GM19372 (cell line): ENCODE measurements around the gene ITPKC.
"Not testable (repeated sequence)": the region's sequence is repeated elsewhere in the genome, so short reads cannot be mapped to it uniquely, and the experiment has no call there.

Experiments
- ATAC-seq: cut with Tn5 transposase; IDR thresholded peaks from one replicate; pipeline ENCODE4 v1.9.1; 2021; ENCODE audit warnings: mild to moderate bottlenecking, low read depth, moderate library complexity; ENCODE audit not compliant: unreplicated experiment

Gene ITPKC

GRCh38 chr19:40714441-40715299 is 2.2 kb upstream of the ITPKC start:
- peak; percentile 44 for ATAC-seq

GRCh38 chr19:40716031-40716481 is 856 bp upstream of the ITPKC start:
- ATAC-seq, result no peak

DNA sequence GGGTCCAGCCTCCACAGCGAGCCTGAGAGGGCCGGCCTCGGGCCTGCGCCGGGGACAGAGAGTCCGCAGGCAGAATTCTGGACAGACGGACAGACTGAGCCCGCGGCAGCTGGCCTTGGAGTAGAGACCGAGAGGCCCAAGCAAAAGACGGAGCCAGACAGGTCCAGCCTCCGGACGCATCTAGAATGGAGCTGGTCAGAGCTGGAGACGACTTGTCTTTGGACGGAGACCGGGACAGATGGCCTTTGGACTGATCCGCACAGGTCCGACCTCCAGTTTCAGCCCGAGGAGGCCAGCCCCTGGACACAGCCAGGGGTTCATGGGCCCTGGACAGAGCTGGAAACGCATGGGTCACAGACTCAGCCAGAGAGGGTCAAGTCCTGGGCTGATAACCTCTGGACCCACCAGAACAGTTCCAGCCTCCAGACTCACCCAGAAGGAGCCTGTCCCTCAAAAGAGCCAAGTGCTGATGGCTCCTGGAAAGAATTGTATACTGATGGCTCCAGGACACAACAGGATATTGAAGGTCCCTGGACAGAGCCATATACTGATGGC is 490 bp downstream of the ITPKC start:
- ATAC-seq, result no peak

GRCh38 chr19:40717880-40718773 is 1.2 kb downstream of the ITPKC start:
- ATAC-seq, result no peak

GRCh38 chr19:40718774-40719391 is 2.0 kb downstream of the ITPKC start:
- no peak for ATAC-seq

DNA sequence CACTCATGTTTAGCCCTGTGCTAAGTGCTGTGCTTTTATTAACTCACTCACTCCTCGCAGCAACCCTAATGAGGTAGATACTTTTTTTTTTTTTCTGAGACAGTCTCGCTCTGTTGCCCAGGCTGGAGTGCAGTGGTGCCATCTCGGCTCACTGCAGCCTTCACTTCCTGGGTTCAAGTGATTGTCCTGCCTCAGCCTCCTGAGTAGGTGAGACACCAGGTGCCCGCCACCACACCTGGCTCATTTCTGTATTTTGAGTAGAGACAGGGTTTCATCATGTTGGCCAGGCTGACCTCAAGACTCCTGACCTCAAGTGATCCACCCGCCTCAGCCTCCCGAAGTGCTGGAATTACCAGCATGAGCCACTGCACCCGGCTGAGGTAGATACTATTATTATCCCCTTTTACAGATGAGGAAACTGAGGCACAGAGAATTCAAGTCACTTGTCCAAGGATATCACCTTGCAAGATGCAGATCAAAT is 2.5 kb downstream of the ITPKC start:
- no peak for ATAC-seq

DNA sequence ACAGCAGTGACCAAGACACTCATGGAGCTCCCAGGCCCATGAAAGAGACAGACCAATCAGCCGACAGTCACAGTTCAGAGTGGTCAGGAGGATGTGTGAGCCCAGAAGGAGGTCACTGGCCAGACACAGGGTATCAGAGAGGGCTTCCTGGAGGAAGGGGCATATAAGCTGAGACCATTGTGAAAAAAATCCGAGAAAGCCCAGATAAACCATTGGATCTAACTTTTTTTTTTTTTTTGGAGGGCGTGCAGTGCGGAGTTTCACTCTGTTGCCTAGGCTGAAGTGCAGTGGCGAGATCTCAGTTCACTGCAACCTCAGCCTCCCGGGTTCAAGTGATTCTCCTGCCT is 4.2 kb downstream of the ITPKC start:
- ATAC-seq, result no peak

DNA sequence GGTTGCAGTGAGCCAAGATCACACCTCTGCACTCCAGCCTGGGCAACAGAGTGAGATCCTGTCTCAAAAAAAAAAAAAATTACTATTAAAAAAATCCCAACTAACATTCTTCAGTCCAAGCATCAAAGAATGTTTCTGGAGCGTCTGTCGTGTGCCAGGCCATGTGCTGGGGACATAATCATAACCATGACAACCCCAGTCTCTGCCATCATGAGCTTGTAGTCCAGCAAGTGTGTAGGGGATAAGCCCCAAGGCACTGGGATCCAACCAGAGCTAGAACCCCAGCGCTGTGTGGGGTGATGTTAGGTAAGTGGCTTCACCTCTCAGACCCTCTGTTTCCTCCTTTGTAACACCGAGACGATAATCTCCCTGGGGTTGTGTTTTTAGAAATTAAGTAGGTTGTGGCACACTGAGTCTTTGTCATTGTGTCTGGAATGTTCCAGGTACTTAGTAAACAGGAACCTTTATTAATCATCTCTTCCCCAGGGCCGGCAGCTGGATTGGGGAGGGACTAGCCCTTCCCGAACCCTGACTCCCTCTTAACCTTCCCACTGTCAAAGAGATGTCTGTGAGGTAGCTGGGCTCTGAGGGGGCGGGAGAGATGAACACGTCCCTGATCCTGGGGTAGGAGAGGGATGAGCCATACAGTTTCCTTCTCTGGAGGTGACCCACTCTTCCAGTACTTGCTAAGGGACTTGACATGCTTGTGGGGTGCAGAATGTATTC is 5.2 kb downstream of the ITPKC start:
- ATAC-seq, result no peak

DNA sequence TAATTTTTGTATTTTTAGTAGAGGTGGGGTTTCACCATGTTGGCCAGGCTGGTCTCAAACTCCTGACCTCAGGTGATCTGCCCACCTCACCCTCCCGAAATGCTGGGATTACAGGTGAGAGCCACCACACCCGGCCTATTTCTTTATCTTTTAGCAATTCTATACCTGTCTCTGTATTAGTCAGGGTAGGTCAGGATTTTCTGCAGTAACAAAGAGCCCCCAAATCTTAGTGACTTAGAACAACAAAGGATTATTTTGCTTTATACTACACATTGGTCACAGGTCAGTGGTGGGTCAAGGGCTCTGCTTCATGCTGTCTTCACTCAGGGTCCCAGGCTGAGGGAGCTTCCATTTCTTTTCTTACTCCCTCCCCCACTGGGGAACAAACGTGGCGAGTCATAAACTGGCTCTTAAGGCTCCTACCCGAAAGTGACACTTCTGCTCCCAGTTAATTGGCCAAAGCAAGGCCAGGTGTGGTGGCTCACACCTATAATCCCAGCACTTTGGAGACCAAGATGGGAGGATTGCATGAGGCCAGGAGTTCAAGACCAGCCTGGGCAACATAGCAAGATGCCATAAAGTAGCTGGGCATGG is 6.8 kb downstream of the ITPKC start:
- no peak for ATAC-seq

DNA sequence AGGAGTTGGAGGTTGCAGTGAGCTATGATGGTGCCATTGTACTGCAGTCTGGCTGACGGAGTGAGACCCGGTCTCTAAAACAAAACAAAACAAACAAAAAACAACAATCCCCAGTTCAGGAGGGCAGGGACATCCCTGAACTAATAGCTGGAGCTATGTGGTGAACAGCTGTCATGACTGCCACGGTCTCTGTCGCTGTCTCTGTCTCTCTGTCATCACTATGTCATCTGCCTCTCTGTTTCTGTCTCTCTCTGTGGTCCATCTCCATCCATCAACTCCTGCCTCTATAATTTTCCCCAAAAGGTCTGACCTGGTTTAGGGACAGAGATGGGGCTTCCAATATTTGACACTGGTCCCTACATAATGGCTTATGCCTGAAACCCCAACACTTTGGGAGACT is 7.4 kb downstream of the ITPKC start:
- ATAC-seq, result no peak

GRCh38 chr19:40724855-40725254 is 7.9 kb downstream of the ITPKC start:
- ATAC-seq, result no peak

GRCh38 chr19:40726279-40726678 is 9.4 kb downstream of the ITPKC start:
- ATAC-seq, result no peak

GRCh38 chr19:40730065-40730464 is 13.2 kb downstream of the ITPKC start:
- ATAC-seq, result not testable (repeated sequence)

GRCh38 chr19:40732304-40732703 is 15.4 kb downstream of the ITPKC start:
- ATAC-seq, result not testable (repeated sequence)

DNA sequence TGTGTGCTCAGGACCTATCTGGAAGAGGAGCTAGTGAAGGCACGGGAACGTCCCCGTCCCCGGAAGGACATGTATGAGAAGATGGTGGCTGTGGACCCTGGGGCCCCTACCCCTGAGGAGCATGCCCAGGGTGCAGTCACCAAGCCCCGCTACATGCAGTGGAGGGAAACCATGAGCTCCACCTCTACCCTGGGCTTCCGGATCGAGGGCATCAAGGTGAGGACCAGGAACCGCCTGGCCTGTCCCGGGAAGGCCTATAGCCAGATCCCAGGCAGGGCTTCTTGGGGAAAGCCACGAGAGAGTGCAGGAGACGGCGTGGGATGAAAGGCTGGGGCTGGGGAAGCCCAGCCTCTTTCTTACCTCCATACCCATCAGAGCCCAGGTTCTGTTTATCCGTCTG is 16.2 kb downstream of the ITPKC start:
- ATAC-seq, result no peak

DNA sequence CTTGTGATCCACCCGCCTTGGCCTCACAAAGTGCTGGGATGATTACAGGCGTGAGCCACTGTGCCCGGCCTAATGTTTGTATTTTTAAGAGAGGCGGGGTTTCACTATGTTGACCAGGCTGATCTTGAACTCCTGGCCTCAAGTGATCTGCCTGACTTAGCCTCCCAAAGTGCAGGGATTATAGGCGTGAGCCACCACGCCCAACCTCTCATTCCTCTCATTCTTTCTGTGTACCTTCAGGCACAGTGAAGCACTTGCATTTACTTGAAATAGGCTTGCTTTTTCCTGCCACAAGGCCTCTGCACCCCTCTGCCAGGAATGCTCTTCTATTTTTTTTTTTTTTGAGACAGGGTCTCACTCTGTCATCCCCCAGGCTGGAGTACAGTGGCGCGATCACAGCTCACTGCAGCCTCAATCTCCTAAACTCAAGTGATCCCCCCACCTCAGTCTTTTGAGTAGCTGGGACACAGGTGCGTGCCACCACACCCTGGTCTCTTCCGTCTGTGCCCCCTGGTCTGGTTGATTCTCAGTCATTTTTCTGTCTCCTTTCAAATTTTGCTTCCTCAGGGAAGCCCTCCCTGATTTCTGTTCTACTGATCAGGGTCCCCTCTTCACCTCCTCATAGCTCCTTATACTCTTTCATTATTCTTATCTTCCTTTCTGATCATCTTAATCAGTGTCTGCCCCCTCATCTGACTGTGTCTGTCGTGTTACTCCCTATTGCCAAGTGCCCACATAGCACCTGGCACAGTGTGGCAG is 18.3 kb downstream of the ITPKC start:
- no peak for ATAC-seq

DNA sequence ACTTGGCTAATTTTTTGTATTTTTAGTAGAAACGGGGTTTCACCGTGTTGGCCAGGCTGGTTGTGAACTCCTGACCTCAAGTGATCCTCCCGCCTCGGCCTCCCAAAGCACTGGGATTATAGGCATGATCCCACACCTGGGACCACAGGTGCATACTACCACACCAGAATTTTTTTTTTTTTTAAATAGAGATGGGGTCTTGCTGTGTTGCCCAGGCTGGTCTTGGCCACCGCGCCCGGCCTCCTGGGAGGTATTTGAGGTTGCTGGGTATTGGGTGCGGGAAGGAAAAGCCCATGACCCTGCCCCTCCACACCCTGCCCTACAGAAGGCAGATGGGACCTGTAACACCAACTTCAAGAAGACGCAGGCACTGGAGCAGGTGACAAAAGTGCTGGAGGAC is 19.7 kb downstream of the ITPKC start:
- no peak for ATAC-seq

GRCh38 chr19:40737102-40737644 is 20.3 kb downstream of the ITPKC start:
- ATAC-seq, result no peak
